H9 (cell line): ENCODE data around the gene LRRC27. TPM values are rescaled to one million over a fixed set of nuclear protein-coding genes. Genes with fewer than 3 reads are reported as not detected.

ENCODE experiments used
- DNase-seq: peaks from one replicate; pipeline ENCODE4 v3.0.0-alpha.2; 2017
- H2AFZ ChIP-seq: one replicate; pipeline ENCODE4 v1.6.1; 2013; ENCODE audit warnings: mild to moderate bottlenecking, low read length, control low read depth, moderate library complexity
- H2AK5ac ChIP-seq: 2 replicates; pipeline ENCODE4 v1.6.1; 2013; ENCODE audit warnings: low read length, control low read depth, mixed read lengths; ENCODE audit not compliant: insufficient read length
- H2BK120ac ChIP-seq: one replicate; pipeline ENCODE4 v1.6.1; 2013; ENCODE audit warnings: low read depth, mild to moderate bottlenecking, low read length, control low read depth, inconsistent platforms; ENCODE audit not compliant: poor library complexity, severe bottlenecking
- H2BK12ac ChIP-seq: 2 replicates; pipeline ENCODE4 v1.6.1; 2013; ENCODE audit warnings: low read length, control low read depth, mixed read lengths, low read depth; ENCODE audit not compliant: insufficient read length
- H2BK15ac ChIP-seq: 2 replicates; pipeline ENCODE4 v1.6.1; 2013; ENCODE audit warnings: low read depth, low read length, control low read depth
- H2BK20ac ChIP-seq: one replicate; pipeline ENCODE4 v1.6.1; 2013; ENCODE audit warnings: low read depth, mild to moderate bottlenecking, low read length, control low read depth, inconsistent platforms; ENCODE audit not compliant: poor library complexity, severe bottlenecking
- H2BK5ac ChIP-seq: 2 replicates; pipeline ENCODE4 v1.6.1; 2013; ENCODE audit warnings: low read length, control low read depth, mixed read lengths; ENCODE audit not compliant: insufficient read length
- H3K14ac ChIP-seq: 2 replicates; pipeline ENCODE4 v1.6.1; 2013; ENCODE audit warnings: low read length, control low read depth; ENCODE audit not compliant: insufficient read depth
- H3K18ac ChIP-seq: 2 replicates; pipeline ENCODE4 v1.6.1; 2013; ENCODE audit warnings: low read depth, mild to moderate bottlenecking, mixed read lengths, low read length, control low read depth; ENCODE audit not compliant: insufficient read length
- H3K23ac ChIP-seq: 2 replicates; pipeline ENCODE4 v1.6.1; 2013; ENCODE audit warnings: low read length, control low read depth, mixed read lengths, low read depth; ENCODE audit not compliant: insufficient read length
- H3K23me2 ChIP-seq: 2 replicates; pipeline ENCODE4 v1.6.1; 2013; ENCODE audit warnings: low read depth, mild to moderate bottlenecking, mixed read lengths, low read length, control low read depth; ENCODE audit not compliant: insufficient read length, poor library complexity, severe bottlenecking
- H3K27ac ChIP-seq: 2 replicates; pipeline ENCODE4 v1.5.1; 2013; ENCODE audit warnings: low read length, control low read depth, mixed read lengths, low read depth; ENCODE audit not compliant: insufficient read length
- H3K27me3 ChIP-seq: 2 replicates; pipeline ENCODE4 v1.6.1; 2013; ENCODE audit warnings: low read length, control low read depth, inconsistent platforms; ENCODE audit not compliant: insufficient read depth
- H3K4ac ChIP-seq: 2 replicates; pipeline ENCODE4 v1.6.1; 2013; ENCODE audit warnings: low read depth, mild to moderate bottlenecking, control low read depth, inconsistent platforms, low read length, moderate library complexity
- H3K4me1 ChIP-seq: 2 replicates; pipeline ENCODE4 v1.6.1; 2013; ENCODE audit warnings: low read length, control low read depth, inconsistent platforms; ENCODE audit not compliant: insufficient read depth
- H3K4me2 ChIP-seq: 2 replicates; pipeline ENCODE4 v1.6.1; 2013; ENCODE audit warnings: low read length, control low read depth, mixed read lengths; ENCODE audit not compliant: insufficient read length, insufficient read depth
- H3K56ac ChIP-seq: 2 replicates; pipeline ENCODE4 v1.6.1; 2013; ENCODE audit warnings: low read depth, mild to moderate bottlenecking, mixed read lengths, low read length, control low read depth; ENCODE audit not compliant: insufficient read length
- H3K79me1 ChIP-seq: 2 replicates; pipeline ENCODE4 v1.6.1; 2013; ENCODE audit warnings: low read depth, mild to moderate bottlenecking, moderate library complexity, low read length, control low read depth, inconsistent platforms; ENCODE audit not compliant: insufficient read depth, poor library complexity, severe bottlenecking
- H3K79me2 ChIP-seq: 2 replicates; pipeline ENCODE4 v1.6.1; 2013; ENCODE audit warnings: low read length, control low read depth, inconsistent platforms; ENCODE audit not compliant: insufficient read depth
- H3K9ac ChIP-seq: 2 replicates; pipeline ENCODE4 v1.6.1; 2013; ENCODE audit warnings: low read length, control low read depth, mixed read lengths; ENCODE audit not compliant: insufficient read length; ENCODE audit errors: extremely low read depth
- H3K9me3 ChIP-seq: one replicate; pipeline ENCODE4 v1.6.1; 2013; ENCODE audit warnings: low read depth, low read length, inconsistent platforms; ENCODE audit not compliant: control insufficient read depth
- H3T11ph ChIP-seq: one replicate; pipeline ENCODE4 v1.6.1; 2013; ENCODE audit warnings: mild to moderate bottlenecking, low read length, control low read depth, inconsistent platforms
- H4K20me1 ChIP-seq: one replicate; pipeline ENCODE4 v1.6.1; 2013; ENCODE audit not compliant: control insufficient read depth, insufficient read length, insufficient read depth
- H4K5ac ChIP-seq: 2 replicates; pipeline ENCODE4 v1.6.1; 2013; ENCODE audit warnings: low read depth, mild to moderate bottlenecking, mixed read lengths, low read length, control low read depth; ENCODE audit not compliant: insufficient read length
- H4K8ac ChIP-seq: replicated peaks from 2 replicates; pipeline ENCODE4 v1.6.1; 2013; ENCODE audit warnings: low read length, control low read depth, mixed read lengths, low read depth; ENCODE audit not compliant: insufficient read length
- H4K91ac ChIP-seq: 2 replicates; pipeline ENCODE4 v1.6.1; 2013; ENCODE audit warnings: low read depth, mild to moderate bottlenecking, moderate library complexity, mixed read lengths, low read length, control low read depth; ENCODE audit not compliant: insufficient read length
- H3K27ac Mint-ChIP-seq, 3 experiments: 2 replicates in 2 of 3; 3 replicates in 1 of 3; pipeline ENCODE4 v1.8.0; 2020 to 2021; ENCODE audit warnings: mixed read lengths in 3 of 3, mild to moderate bottlenecking in 1 of 3, moderate library complexity in 1 of 3
- H3K27me3 Mint-ChIP-seq: 2 replicates; pipeline ENCODE4 v1.8.0; 2021; ENCODE audit warnings: low read depth, mild to moderate bottlenecking, moderate library complexity, mixed read lengths
- H3K36me3 Mint-ChIP-seq, 3 experiments: 2 replicates in 2 of 3; 3 replicates in 1 of 3; pipeline ENCODE4 v1.8.0; 2020 to 2021; ENCODE audit warnings: low read depth in 3 of 3, mixed read lengths in 3 of 3; ENCODE audit not compliant: insufficient read depth in 1 of 3
- H3K4me1 Mint-ChIP-seq, 2 experiments: 2 replicates each; pipeline ENCODE4 v1.8.0; 2020; ENCODE audit warnings: mixed read lengths in 2 of 2
- H3K4me3 Mint-ChIP-seq, 2 experiments: 2 replicates in 1 of 2; 3 replicates in 1 of 2; pipeline ENCODE4 v1.8.0; 2020 to 2021; ENCODE audit warnings: mild to moderate bottlenecking in 2 of 2, mixed read lengths in 2 of 2, moderate library complexity in 1 of 2
- H3K9me3 Mint-ChIP-seq, 2 experiments: 2 replicates in 1 of 2; 3 replicates in 1 of 2; pipeline ENCODE4 v1.8.0; 2020; ENCODE audit warnings: mild to moderate bottlenecking in 2 of 2, mixed read lengths in 2 of 2, moderate library complexity in 1 of 2
- CTCF ChIP-seq: fragments of 200-600 bp; sonication (generic); conservative IDR thresholded peaks from 3 replicates; pipeline ENCODE4 v1.8.0; 2021; ENCODE audit warnings: antibody characterized with exemption, mild to moderate bottlenecking
- WGBS: extraction: QIAGEN DNeasy Blood & Tissue Kit; methylation state at CpG from one replicate; pipeline ENCODE4 v1.1.7; 2013; ENCODE audit warnings: missing lambda C conversion rate, low lambda C conversion rate, mixed read lengths; ENCODE audit not compliant: insufficient read length; ENCODE audit errors: extremely low coverage; 5-methylcytosine and 5-hydroxymethylcytosine counted together
- total RNA-seq: library from RNA; stranded (reverse); gene quantifications from 2 replicates; pipeline ENCODE4 v1.2.1, GENCODE V29; 2021

LRRC27 gene
- total RNA-seq, 1 experiment from 2014 or later, result 2.7 TPM

DNA sequence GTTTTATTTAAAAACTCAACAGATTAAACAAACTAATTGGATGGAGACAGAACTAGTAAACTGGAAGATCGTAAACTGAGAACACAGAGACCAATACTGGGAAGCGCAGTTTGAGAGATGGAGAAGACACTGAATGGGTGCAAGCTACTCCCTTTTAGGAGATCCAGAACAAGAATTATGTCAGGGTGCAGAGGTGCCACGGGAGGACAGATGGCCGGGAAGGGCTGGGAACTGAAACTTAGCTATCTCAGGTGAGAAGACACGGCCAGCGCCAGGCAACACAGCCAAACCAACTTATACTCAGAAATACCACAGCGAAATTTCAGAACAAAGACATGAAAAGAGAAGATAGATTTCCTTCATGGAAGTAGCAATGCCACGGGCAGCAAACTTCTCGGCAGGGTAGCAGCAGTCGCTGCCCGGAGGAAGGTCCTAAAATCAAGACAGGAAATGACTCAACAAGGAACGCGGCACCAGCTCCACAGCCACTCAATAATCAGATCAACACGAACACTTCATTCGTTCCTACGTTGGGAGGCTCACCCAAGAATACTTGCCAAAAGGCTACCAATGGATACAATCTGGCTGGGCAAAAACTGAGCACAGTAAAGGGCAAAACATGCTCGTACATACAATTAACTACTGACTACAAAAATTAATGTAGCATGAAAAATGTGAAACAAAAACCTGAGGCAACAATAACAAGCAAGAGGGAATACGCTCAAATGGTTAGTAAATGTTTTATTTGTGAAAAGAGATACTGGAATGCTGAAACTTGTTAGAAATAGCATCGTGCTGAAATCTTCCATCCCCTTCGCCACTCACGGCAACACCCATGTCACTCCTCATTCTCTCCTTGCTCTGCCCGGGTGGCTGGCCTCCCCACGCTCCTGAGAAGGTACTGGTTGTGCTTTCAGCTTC is 2.2 kb upstream of the LRRC27 start:
- H3K27ac Mint-ChIP-seq, result peak overlapping the region in 2 of 3 experiments; percentile 8 to 56; a peak in 2 of 7 replicates
- H4K91ac ChIP-seq, result no peak overlapping the region
- peaks cover 26 to 48% (median 35%) of the 10 kb centered on the region in 3 experiments for H3K36me3 Mint-ChIP-seq
- no peak for DNase-seq
- H3K9me3 Mint-ChIP-seq, result no peaks in the 10 kb centered on the region; a peak in 1 of 5 replicates
- H3K56ac ChIP-seq, result no peak overlapping the region
- H2AFZ ChIP-seq, result no peak overlapping the region
- peaks cover 3% of the 10 kb centered on the region for H3K79me1 ChIP-seq
- H2BK5ac ChIP-seq, result no peak overlapping the region
- H4K20me1 ChIP-seq, result peaks cover 4% of the 10 kb centered on the region
- no peak overlapping the region for H4K5ac ChIP-seq
- peak overlapping the region; percentile 30 for H3K9ac ChIP-seq
- peaks cover 11% of the 10 kb centered on the region for H3K23me2 ChIP-seq
- H3K4me2 ChIP-seq, result peak overlapping the region; percentile 98
- H3K27me3 Mint-ChIP-seq, result peaks cover 14% of the 10 kb centered on the region
- H3K9me3 ChIP-seq, result no peaks in the 10 kb centered on the region
- WGBS, result no CpG with 5 or more reads among the region's 23 CpGs
- H2BK120ac ChIP-seq, result no peak overlapping the region
- no peak overlapping the region for H3K23ac ChIP-seq
- no peak overlapping the region for H3T11ph ChIP-seq
- no peak overlapping the region for H3K4ac ChIP-seq
- H2BK20ac ChIP-seq, result no peak overlapping the region
- no peak overlapping the region for H4K8ac ChIP-seq
- H2BK12ac ChIP-seq, result no peak overlapping the region
- H3K4me1 ChIP-seq, result peaks cover 7% of the 10 kb centered on the region; the same call in 1 of the 2 replicates
- peaks cover 11% of the 10 kb centered on the region for H3K79me2 ChIP-seq
- peaks cover 33 to 37% of the 10 kb centered on the region in 2 experiments for H3K4me1 Mint-ChIP-seq
- H2BK15ac ChIP-seq, result no peak overlapping the region
- H2AK5ac ChIP-seq, result no peak overlapping the region
- no peak overlapping the region for H3K18ac ChIP-seq
- H3K14ac ChIP-seq, result no peak overlapping the region
- TF ChIP-seq CTCF, result no peak
- no peak overlapping the region for H3K27ac ChIP-seq
- H3K27me3 ChIP-seq, result no peaks in the 10 kb centered on the region
- H3K4me3 Mint-ChIP-seq, result peak overlapping the region; percentile 95
